NCI-H128 (cell line): Measurements from ENCODE around the gene MRRF.

ENCODE experiments used
- DNase-seq: peaks from one replicate; lab custom pipeline; 2025; ENCODE audit not compliant: unreplicated experiment; lab: John Stamatoyannopoulos, UW

MRRF gene

DNA sequence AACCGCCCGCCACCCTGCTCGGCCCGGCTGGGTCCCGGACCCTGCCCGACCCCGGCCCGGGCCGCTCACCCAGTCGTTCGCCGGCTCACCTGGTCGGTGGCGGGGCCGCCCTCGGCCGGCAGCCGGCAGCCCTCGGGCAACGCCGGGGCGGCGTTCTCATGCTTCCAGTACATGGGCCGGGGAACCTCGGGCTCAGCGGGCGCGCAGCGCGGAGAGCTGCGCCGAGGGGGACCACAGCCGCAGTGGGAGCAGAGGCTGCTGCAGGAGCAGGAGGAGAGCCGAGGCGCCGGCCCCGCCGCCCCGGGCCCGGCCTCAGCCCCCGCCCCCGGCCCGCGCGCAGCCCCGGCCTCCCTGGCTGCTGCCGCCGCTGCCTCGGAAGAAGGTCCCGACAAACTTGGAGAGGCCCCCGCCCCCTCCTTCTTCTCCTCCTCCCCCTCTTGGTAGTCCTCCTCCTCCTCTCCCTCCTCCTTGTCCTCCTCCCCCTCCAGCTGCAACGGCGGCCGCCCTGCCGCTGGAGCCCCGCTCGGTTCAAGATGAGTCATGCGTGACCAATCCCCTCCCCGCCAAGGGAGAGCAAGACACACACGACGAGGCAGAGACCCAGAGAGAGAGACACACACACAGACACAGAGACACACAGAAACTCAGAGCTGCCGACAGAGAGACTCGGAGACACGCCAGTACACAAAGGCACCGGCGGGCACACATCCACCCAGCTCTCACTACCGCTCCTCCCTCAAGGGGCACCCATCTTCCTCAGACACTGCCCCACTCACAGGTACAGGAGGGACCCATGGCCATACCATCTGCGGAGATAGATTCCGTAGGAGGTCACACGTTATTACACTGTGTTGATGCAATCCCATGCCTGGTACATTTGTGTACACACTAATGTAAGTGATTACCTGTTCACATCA lies 35.9 kb upstream of the MRRF start, which contains the start of gene LHX6:
TSS of gene LHX6 (minus strand) at position 390 of the 917 bp plus-strand sequence. CDS start at position 173, 217 bp downstream.
- DNase-seq, result no peak

GRCh38 chr9:122229485-122229837 lies 35.2 kb upstream of the MRRF start:
- no peak for DNase-seq

DNA sequence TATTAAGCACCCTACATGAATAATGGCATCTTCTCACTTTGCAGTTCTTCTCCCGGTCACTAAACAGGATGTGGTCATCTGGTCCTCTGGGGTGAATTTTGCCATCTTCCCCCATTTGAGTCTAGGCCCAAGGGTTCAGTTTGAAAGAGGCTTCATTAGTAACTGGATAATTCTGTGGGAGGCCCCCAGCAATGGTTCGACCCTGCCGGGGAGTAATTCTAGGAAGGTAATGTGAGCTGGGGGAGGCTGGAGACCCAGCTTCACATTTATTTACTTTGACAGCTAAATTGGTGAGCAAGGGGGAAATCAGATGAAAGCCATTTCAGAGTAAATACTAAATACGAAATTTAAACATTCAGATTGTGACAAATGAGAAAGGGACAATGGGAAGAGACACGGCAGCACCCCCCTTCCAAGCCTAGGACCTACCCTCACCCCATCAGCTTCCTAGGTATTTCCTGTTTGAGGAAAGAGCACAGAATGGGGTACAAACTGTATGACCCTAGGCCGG lies 31.8 kb upstream of the MRRF start:
- DNase-seq, result no peak

DNA sequence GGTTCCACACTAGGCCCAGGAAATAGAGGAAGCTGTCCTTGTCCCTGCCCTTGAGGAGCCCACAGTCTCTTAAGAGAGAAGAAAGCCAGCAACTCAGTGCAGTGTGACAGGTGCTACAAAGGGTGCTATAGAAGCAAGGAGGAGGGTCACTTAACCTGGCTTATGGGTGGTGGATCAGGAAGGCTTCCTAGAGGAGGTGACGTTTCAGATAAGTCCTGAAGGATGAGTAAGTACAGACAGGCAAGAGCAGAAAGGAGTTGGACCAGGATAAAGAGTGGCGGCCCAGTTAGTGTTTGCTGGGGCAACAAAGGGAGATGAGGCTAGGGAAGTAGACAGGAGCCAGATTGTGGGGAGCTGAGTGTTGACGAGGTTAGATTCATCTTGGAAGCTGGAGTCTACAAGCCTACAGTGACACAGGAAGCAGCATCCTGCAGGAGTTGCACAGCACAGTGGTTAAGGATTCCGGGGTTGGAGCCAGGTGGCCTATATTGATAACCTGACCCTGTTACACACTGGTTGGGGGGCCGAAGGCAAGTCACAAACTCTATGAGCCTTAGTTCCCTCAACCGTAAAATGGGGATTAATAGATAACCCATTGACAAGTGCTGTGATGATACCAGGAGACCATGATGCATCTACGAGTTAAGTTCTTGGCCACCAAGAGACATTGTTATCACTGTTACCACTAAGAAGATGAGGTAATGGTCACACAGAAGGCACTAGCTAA lies 30.5 kb upstream of the MRRF start:
- DNase-seq, result no peak

DNA sequence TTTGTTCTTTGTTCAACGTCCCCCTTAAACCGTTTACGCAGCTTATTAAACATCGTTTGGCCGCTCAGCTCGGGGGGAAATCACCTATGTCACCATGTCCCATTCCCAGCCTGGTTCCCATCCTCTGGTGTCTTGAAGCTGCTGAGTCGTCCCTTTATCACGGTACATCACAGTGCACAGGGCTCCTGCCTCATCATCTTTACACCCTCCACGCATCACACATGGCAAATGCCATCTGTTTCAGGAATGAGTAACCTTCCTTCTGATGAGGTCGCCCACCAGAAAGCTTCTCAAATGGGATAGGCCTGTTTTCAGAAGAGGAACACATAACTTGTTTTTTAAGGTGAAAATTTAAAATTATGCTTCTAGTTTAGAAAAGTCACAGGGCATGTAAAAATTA lies 28.0 kb upstream of the MRRF start:
- DNase-seq, result no peak

- no peak for DNase-seq
Observed at GRCh38 chr9:122239722-122240121, 25.0 kb upstream of the MRRF start.

DNA sequence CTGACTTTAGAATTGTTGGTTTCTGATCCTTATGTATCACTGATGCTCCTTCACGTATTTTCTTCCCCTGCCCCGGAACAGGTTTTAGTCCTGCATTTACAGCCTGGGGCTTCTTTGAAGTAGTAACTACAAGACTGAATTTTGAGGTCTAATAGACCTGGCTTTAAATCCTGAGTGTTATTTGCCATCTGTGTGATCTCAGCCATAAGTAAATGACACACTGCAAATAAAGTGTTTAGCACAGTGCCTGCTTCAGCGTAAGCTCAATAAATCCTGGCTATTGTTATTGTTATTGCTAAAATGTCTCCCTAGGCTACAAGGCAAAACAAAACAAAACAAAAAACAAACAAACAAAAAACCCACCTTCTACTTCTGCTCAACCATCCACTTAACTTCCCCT lies 20.3 kb upstream of the MRRF start:
- no peak for DNase-seq

- no peak for DNase-seq
Observed at GRCh38 chr9:122246666-122247065, 18.0 kb upstream of the MRRF start.

DNA sequence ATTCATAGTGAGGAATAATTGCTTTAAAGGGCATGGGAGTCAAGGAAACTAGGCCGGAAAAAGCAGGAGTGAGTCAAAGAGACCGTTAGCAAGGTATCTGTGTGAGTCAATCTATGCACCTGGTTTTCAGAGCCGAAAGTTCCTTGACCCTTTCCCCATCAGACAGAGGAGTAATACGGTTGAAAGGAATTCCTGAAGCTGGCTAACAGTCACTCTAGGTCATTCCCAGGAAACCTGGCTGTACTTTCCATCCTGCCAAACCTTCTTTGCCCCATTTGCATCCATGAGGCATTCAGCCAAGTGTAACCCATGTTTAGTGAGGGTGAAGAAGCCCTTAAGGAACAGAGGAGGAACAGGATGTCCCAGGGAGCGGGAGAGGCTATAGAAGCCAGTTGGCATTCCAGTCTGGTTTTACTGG lies 16.2 kb upstream of the MRRF start:
- DNase-seq, result no peak

GRCh38 chr9:122251351-122251750 lies 13.3 kb upstream of the MRRF start:
- DNase-seq, result no peak

- DNase-seq, result no peak
Observed at GRCh38 chr9:122252796-122253195, 11.9 kb upstream of the MRRF start.

GRCh38 chr9:122254761-122255160 lies 9.9 kb upstream of the MRRF start:
- no peak for DNase-seq

DNA sequence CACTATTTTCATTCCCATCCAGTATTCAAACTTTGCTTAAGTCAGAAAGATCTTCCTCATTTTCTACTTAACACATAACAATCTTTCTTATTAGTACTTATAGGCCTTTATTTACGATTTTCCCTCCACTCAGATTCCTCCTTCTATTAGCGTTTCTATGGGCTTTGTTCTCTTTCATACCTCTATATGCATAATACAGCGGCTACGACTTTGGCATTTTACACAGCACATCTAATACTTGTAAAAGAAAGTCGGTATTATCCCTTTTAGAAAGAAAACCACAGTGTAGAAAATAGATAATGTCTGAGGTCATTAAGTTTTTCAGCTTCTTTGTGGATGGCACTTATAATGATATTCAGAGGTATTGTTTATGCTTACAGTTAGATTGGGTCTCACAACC lies 8.5 kb upstream of the MRRF start:
- no peak for DNase-seq

DNA sequence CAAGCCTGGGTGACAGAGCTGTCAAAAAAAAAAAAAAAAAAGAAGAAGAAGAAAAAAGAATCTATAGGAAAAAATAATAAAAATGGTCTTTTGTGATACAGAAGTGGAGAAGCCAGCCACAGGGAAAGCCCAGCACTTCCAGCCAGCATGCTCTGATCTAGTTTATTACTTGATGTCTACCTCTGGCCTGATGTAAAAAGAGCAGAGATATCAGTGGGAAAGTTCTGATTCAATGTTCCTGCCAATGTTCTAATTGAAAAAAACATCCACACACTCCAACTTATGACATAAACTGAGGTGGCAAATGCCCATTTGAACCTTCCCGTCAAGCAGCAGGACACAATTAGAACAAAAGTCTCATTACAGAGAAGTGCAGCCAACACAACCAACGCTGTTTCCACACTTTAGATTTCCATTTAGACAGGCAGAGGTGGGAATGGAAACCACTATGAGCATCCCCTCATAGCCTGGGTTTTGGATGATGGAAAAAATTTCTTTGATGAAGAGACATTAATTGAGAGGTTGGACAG lies 5.7 kb upstream of the MRRF start:
- no peak for DNase-seq

- peak; percentile 26 for DNase-seq
Observed at GRCh38 chr9:122261469-122261881, 3.2 kb upstream of the MRRF start.

- DNase-seq, result no peak
Observed at GRCh38 chr9:122262073-122262472, 2.6 kb upstream of the MRRF start.

- no peak for DNase-seq
Observed at GRCh38 chr9:122263699-122264349, 858 bp upstream of the MRRF start.

DNA sequence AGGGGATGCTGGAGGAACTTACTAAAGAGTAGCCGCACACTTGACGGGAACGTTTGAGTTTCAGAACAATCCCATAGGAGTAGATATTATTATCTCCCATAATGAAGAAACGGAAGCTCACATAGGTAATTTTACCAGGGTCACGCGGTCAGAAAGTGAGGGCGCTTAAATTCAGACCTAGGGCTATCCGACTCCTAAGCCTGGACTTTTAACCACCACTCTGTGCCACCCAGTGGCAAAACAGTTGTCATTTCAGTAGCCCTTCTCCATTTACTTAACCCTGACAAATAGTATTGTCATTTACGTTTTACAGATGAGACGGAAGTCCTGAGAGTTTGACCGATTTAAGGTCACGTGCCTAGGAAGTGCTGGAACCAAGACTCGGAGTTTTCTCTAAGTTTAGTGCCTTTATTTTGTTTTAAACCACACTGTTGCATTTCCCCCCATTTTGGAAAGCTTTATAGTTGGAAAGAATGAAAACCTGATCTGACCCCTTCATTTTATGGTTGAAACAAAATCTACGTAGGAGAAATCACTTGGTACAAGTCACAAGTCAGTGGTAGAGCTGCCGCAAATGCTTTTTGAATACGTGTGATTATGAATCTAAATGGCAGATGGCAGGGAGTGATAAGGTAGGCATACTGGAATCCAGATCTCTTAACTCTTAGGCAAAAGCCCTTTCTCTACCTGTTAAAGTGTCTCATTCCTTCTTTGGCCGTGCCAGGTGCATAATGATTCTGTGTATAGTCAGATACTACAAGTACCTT lies 650 bp downstream of the MRRF start:
- no peak for DNase-seq

- DNase-seq, result no peak
Observed at GRCh38 chr9:122268041-122268814, 3.5 kb downstream of the MRRF start.

DNA sequence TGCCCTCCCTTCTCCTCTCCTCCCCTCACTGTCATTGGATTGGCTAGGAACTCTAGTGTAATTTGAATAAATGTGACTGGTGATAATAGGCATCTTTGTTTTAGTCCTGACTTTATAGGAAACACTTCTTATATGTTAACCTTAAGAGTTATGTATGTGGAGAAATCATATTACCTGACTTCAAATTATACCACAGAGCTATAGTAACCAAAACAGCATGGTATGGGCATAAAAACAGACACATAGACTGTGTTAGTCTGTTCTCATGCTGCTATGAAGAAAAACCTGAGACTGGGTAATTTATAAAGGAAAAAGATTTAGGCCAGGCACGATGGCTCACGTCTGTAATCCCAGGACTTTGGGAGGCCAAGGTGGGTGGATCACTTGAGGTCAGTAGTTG lies 9.4 kb downstream of the MRRF start:
- DNase-seq, result no peak
